Measurements from ENCODE around the gene ESRRG. TPM values are rescaled to one million over a fixed set of nuclear protein-coding genes. Genes with fewer than 3 reads are reported as not detected.

The ESRRG gene
- total RNA-seq, 4 donors from 2014 or later, result 0.17 to 1.5 (median 0.60) TPM

DNA sequence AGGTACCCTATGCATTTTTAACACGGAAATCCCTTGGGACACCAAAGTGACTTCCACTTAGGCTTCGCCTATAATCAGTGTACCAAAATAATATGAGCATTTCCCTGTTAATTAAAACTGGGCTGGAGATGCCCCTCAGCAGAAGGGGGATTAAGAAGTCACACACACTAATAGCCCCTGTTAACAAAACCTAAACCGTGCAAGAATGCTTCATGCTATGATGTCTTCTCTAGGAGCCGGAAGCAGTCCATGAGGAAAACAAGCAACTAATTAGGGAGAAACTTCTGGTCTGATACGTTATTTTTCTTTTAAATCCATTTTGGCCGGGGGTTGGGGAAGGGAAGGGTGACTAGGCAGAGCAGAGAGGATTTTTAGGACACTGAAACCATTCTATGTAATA lies 123.4 kb downstream of the ESRRG start:
- TF ChIP-seq CTCF (IDR thresholded peaks at IDR 0.05; ENCODE audit: low read depth), result no peak

DNA sequence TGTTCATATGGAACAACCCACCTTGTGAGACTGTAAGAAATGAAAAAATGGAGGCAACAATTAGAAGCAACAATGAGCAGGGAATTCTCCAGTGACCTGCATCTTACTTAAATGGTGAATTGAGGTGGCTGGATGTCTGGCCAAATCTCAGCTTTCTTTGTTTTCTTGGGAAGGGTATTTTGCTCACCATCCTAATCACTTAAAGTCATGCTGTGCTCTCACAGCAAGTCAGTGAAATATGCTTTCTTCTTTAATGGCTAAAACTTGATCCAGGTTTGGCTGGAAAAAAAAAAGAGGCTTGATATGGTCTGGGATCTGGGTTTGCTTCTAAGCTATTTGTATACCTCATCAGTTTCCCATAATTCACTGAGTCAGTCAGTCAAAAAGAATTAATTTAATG lies 124.8 kb downstream of the ESRRG start:
- TF ChIP-seq CTCF (IDR thresholded peaks at IDR 0.05; ENCODE audit: low read depth), result no peak

DNA sequence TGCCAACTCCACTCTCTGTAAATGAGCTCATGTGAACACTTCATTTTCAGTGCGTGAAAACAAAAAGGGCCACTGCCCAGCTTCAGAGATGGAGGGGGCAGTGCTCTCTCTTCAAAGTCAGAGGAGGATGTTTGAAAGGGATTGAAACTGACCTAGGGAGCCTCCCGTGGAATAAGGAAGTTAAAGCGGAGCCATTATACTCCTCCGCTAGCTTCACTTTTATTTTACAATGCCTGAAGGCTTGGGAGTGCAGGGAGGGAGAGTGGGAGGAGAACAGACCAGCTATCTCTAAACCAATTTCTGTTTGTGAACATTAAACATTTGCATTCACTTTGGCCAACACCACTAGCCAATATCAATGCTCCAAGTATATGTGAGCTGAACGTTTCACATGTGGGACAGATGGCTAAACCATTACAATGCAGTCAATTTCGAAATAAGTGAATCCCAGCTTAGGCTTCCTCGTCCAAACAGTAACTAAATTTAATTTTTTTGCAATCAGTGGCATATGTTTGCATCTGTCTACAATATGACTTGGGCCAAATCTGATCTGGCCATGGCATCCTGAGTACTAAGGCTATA lies 126.9 kb downstream of the ESRRG start:
- TF ChIP-seq CTCF (IDR thresholded peaks at IDR 0.05; ENCODE audit: low read depth), result no peak

DNA sequence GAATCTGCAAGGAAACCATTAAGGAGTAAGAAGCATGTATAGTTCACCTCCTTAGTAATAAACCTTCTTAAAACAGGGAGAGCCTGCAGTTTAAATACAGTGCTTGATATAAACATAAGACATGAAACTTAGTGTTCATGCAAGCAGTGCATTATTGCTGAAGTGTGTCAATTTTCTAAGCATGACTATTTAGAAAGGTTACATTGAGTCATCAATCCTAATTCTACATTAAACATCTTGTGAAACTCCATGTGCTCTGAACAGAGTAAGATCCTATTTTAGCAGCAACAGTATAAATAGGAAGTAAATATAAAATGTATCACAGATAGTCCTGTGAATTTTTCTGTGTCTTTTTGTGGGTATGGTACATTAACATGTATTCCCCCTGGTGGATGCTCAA lies 135.5 kb downstream of the ESRRG start:
- TF ChIP-seq CTCF (IDR thresholded peaks at IDR 0.05; ENCODE audit: low read depth), result no peak

DNA sequence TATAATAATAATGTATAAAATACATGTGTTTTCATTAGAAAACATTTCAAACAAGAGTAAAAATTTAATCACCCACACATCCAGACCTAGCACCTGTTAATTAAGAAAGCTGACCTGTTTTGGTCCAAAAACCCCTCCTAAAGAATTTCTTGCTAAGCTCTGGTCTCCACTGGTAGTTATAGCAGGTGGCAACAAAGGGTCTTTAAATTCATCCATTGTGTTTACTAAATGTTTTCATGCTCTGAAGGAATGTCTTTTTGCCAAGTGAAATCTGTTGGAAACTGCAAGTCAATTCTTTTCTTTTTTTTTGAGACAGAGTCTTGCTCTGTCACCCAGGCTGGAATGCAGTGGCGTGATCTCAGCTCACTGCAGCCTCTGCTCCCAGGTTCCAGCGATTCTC lies 141.1 kb downstream of the ESRRG start:
- no peak for TF ChIP-seq CTCF (IDR thresholded peaks at IDR 0.05; ENCODE audit: low read depth)

GRCh38 chr1:216580538-216581057 lies 142.6 kb downstream of the ESRRG start:
- TF ChIP-seq CTCF (IDR thresholded peaks at IDR 0.05; ENCODE audit: low read depth), result no peak

GRCh38 chr1:216576234-216576937 lies 146.8 kb downstream of the ESRRG start:
- TF ChIP-seq CTCF (IDR thresholded peaks at IDR 0.05; ENCODE audit: low read depth), result no peak

Measured in subcutaneous adipose tissue (tissue), 4 donors.